A549 treated with AZD9567 at 1 μM for 4 hours (cell line): Measurements from ENCODE around the gene CXCR2. TPM values are rescaled to one million over a fixed set of nuclear protein-coding genes. Genes with fewer than 3 reads are reported as not detected.

Source experiments
- total RNA-seq: library from RNA; stranded (reverse); fragments of 200-300 nt; extraction: Qiagen RNA extraction; gene quantifications from 5 replicates; pipeline ENCODE4 v1.2.3, GENCODE V29; 2022; ENCODE audit not compliant: insufficient read depth

The CXCR2 gene
- total RNA-seq = 0.10 TPM in 1 of 5 replicates, not detected in the others

GRCh38 chr2:218125626-218126080, at the start of gene CXCR2:
TSS of gene CXCR2 (plus strand) at chr2:218126028. CDS start at chr2:218134802, 8,774 bp downstream.

DNA sequence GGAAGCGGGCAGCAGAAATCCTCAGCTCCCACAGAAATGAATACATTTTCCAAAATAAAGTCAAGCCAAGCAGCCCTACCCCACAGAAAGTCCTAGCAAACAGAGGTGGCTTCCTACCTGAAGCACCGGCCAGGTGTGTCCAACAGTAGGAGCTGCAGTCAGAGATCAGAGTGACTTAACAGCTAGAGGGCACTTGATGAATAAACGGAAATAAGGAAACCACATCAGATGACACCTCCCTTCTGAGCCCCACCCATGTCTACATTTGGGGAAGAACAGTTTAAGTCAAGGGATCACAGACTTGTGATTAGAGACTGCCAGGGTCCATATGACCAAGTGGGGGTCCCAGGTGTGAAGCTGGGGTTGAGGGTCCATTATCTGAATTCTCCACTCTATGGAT, 41.0 kb downstream of the CXCR2 start, which contains the start of gene CXCR1:
CXCR1 (minus strand) TSS at position 172 of the 400 bp plus-strand sequence. CDS start 1,751 bp downstream, outside the sequence.

Other genes with a start within 250 kb of the CXCR2 start
- gene TNS1, start 123.0 kb upstream of the CXCR2 start, total RNA-seq = 6.2 to 13.3 TPM (median 10.3 TPM) in 5 replicates
- gene RUFY4, start 56.8 kb upstream of the CXCR2 start, total RNA-seq = 0.02 to 0.12 TPM in 2 of 5 replicates, not detected in the others
- not detected in 5 replicates for gene CXCR1, start 40.9 kb downstream of the CXCR2 start, total RNA-seq
- gene ARPC2, start 91.2 kb downstream of the CXCR2 start, total RNA-seq = 273 to 294 TPM (median 291 TPM) in 5 replicates
- 0.19 to 0.29 TPM (median 0.22 TPM) in 4 of 5 replicates, not detected in the other for gene GPBAR1, start 135.0 kb downstream of the CXCR2 start, total RNA-seq
- 131 to 171 TPM (median 135 TPM) in 5 replicates for gene AAMP, start 144.1 kb downstream of the CXCR2 start, total RNA-seq
- 65.7 to 70.1 TPM (median 68.5 TPM) in 5 replicates for gene PNKD, start 144.5 kb downstream of the CXCR2 start, total RNA-seq
- 117 to 170 TPM (median 125 TPM) in 5 replicates for gene TMBIM1, start 166.5 kb downstream of the CXCR2 start, total RNA-seq
- 0.05 to 0.08 TPM (median 0.06 TPM) in 3 of 5 replicates, not detected in the others for gene CATIP, start 230.8 kb downstream of the CXCR2 start, total RNA-seq